H1 (cell line): ENCODE measurements around the gene ODAD3. TPM values are rescaled to one million over a fixed set of nuclear protein-coding genes. Genes with fewer than 3 reads are reported as not detected.
A peak's percentile ranks its signal among the peaks of the same experiment; 100 is the strongest.

Source experiments
- CTCF ChIA-PET: fragments of 300-600 bp; sonication (Branson Sonifier 250); formaldehyde crosslinking; loops from one replicate; lab custom pipeline; 2021; ENCODE audit not compliant: partially characterized antibody; lab: Charles Lee
- POLR2A ChIA-PET: fragments of 300-600 bp; sonication (Branson Sonifier 250); formaldehyde crosslinking; loops from one replicate; lab custom pipeline; 2021; ENCODE audit warnings: inconsistent platforms; ENCODE audit not compliant: partially characterized antibody; lab: Charles Lee
- DNase-seq, 2 experiments: peaks; one replicate each; pipeline versions ENCODE4 v3.0.0 to v3.0.0-alpha.2; 2010 to 2022; ENCODE audit warnings: low spot score in 2 of 2, low read depth in 1 of 2, mixed read lengths in 1 of 2
- FAIRE-seq: peaks from 2 replicates; lab custom pipeline; 2011; peaks lifted over from hg19 to GRCh38; lab: Jason Lieb, UNC
- H2AFZ ChIP-seq: 2 replicates; pipeline ENCODE4 v1.8.1; 2012; ENCODE audit warnings: low read length, inconsistent platforms
- H2AK5ac ChIP-seq: 2 replicates; pipeline ENCODE4 v1.6.1; 2013; ENCODE audit warnings: low read depth, low read length
- H2BK120ac ChIP-seq: replicated peaks from 2 replicates; pipeline ENCODE3; 2013; ENCODE audit warnings: low read depth, low read length, inconsistent platforms
- H2BK12ac ChIP-seq: 2 replicates; pipeline ENCODE4 v1.6.1; 2013; ENCODE audit warnings: low read depth, low read length
- H2BK15ac ChIP-seq: 2 replicates; pipeline ENCODE4 v1.6.1; 2013; ENCODE audit warnings: low read length
- H2BK20ac ChIP-seq: 2 replicates; pipeline ENCODE4 v1.6.1; 2013; ENCODE audit warnings: low read length
- H2BK5ac ChIP-seq: 2 replicates; pipeline ENCODE4 v1.6.1; 2013; ENCODE audit warnings: low read depth, low read length
- H3K14ac ChIP-seq: 2 replicates; pipeline ENCODE4 v1.6.1; 2013; ENCODE audit warnings: inconsistent platforms; ENCODE audit not compliant: insufficient read length
- H3K18ac ChIP-seq: 2 replicates; pipeline ENCODE4 v1.6.1; 2013; ENCODE audit warnings: low read length; ENCODE audit errors: extremely low read depth
- H3K23ac ChIP-seq: 2 replicates; pipeline ENCODE4 v1.6.1; 2013; ENCODE audit warnings: inconsistent platforms; ENCODE audit not compliant: insufficient read length
- H3K23me2 ChIP-seq: 2 replicates; pipeline ENCODE4 v1.6.1; 2013; ENCODE audit warnings: low read depth, low read length
- H3K27ac ChIP-seq: 2 replicates; pipeline ENCODE4 v1.6.1; 2011; ENCODE audit warnings: low read depth, low read length, inconsistent platforms
- H3K27me3 ChIP-seq, 4 experiments: replicated peaks in 1 of 4; 1 replicate in 1 of 4; 2 replicates in 3 of 4; pipeline versions ENCODE4 v1.6.1 to v1.8.1; 2011 to 2013; ENCODE audit warnings: low read length in 3 of 4, mild to moderate bottlenecking in 3 of 4, inconsistent platforms in 2 of 4, mixed read lengths in 2 of 4, moderate library complexity in 1 of 4; ENCODE audit not compliant: control insufficient read depth in 3 of 4, insufficient read depth in 3 of 4; ENCODE audit errors: extremely low read depth in 1 of 4
- H3K36me3 ChIP-seq, 4 experiments: 2 replicates each; pipeline versions ENCODE4 v1.6.1 to v1.8.1; 2011 to 2013; ENCODE audit warnings: mild to moderate bottlenecking in 4 of 4, low read length in 3 of 4, moderate library complexity in 2 of 4, control low read depth in 1 of 4, inconsistent platforms in 1 of 4; ENCODE audit not compliant: insufficient read depth in 4 of 4, control insufficient read depth in 2 of 4
- H3K4ac ChIP-seq: replicated peaks from 2 replicates; pipeline ENCODE3; 2013; ENCODE audit warnings: low read length, low read depth, mixed read lengths, inconsistent platforms; ENCODE audit not compliant: insufficient read length
- H3K4me1 ChIP-seq, 4 experiments: replicated peaks in 1 of 4; 1 replicate in 1 of 4; 2 replicates in 3 of 4; pipeline versions ENCODE4 v1.6.1 to v1.8.1; 2011 to 2013; ENCODE audit warnings: low read length in 3 of 4, inconsistent platforms in 2 of 4, mixed read lengths in 1 of 4; ENCODE audit not compliant: insufficient read depth in 4 of 4, control insufficient read depth in 3 of 4
- H3K4me2 ChIP-seq, 2 experiments: 2 replicates each; pipeline versions ENCODE4 v1.6.1 to v1.8.1; 2011 to 2013; ENCODE audit warnings: low read depth in 2 of 2, low read length in 2 of 2, control low read depth in 1 of 2, inconsistent platforms in 1 of 2, mild to moderate bottlenecking in 1 of 2; ENCODE audit not compliant: insufficient read depth in 1 of 2
- H3K4me3 ChIP-seq, 4 experiments: fragments of 200-600, 300-600 bp in 1 of 4; sonication (generic), shearing (Covaris generic), sonication (Bioruptor Twin) in 1 of 4; 2 replicates each; pipeline versions ENCODE4 v1.5.1 to v1.8.1; 2011 to 2016; ENCODE audit warnings: low read length in 4 of 4, low read depth in 3 of 4, control low read depth in 2 of 4, inconsistent platforms in 2 of 4, mild to moderate bottlenecking in 2 of 4, mixed read lengths in 1 of 4, moderate library complexity in 1 of 4; ENCODE audit not compliant: insufficient read depth in 2 of 4; ENCODE audit errors: extremely low read depth in 1 of 4
- H3K56ac ChIP-seq: replicated peaks from 2 replicates; pipeline ENCODE3; 2013; ENCODE audit warnings: low read depth, mild to moderate bottlenecking, mixed read lengths, low read length, inconsistent platforms; ENCODE audit not compliant: insufficient read length
- H3K79me1 ChIP-seq: 2 replicates; pipeline ENCODE4 v1.6.1; 2013; ENCODE audit warnings: low read depth, low read length, control low read depth
- H3K79me2 ChIP-seq, 2 experiments: 2 replicates each; pipeline versions ENCODE4 v1.6.1 to v1.8.1; 2012 to 2013; ENCODE audit warnings: low read length in 2 of 2, mild to moderate bottlenecking in 2 of 2, inconsistent platforms in 1 of 2; ENCODE audit not compliant: insufficient read depth in 2 of 2, control insufficient read depth in 1 of 2
- H3K9ac ChIP-seq, 4 experiments: replicated peaks in 1 of 4; 1 replicate in 1 of 4; 2 replicates in 3 of 4; pipeline versions ENCODE4 v1.6.1 to v1.8.1; 2011 to 2013; ENCODE audit warnings: low read depth in 3 of 4, low read length in 3 of 4, control low read depth in 2 of 4, mild to moderate bottlenecking in 2 of 4, moderate library complexity in 2 of 4, inconsistent platforms in 1 of 4; ENCODE audit errors: extremely low read depth in 1 of 4
- H3K9me3 ChIP-seq, 2 experiments: 2 replicates each; pipeline versions ENCODE4 v1.6.1 to v1.8.1; 2012 to 2013; ENCODE audit warnings: mild to moderate bottlenecking in 2 of 2, moderate library complexity in 2 of 2, control low read depth in 1 of 2, inconsistent platforms in 1 of 2, low read depth in 1 of 2, low read length in 1 of 2, mixed read lengths in 1 of 2; ENCODE audit not compliant: insufficient read depth in 2 of 2
- H4K20me1 ChIP-seq, 2 experiments: replicated peaks in 1 of 2; 2 replicates each; pipeline versions ENCODE3 to v1.8.1; 2011 to 2013; ENCODE audit warnings: inconsistent platforms in 2 of 2, low read length in 2 of 2, mild to moderate bottlenecking in 1 of 2; ENCODE audit not compliant: insufficient read depth in 2 of 2, control insufficient read depth in 1 of 2
- H4K5ac ChIP-seq: 2 replicates; pipeline ENCODE4 v1.6.1; 2013; ENCODE audit warnings: low read length, low read depth, mixed read lengths, inconsistent platforms; ENCODE audit not compliant: insufficient read length
- H4K8ac ChIP-seq: 2 replicates; pipeline ENCODE4 v1.8.0; 2013; ENCODE audit warnings: mild to moderate bottlenecking, moderate library complexity, low read length, inconsistent platforms; ENCODE audit not compliant: insufficient read depth; ENCODE audit errors: extremely low read depth
- H4K91ac ChIP-seq: replicated peaks from 2 replicates; pipeline ENCODE3; 2013; ENCODE audit warnings: low read length, mixed read lengths, inconsistent platforms; ENCODE audit not compliant: insufficient read length
- FOSL1 ChIP-seq: IDR thresholded peaks from 2 replicates; pipeline ENCODE4 v1.6.1; 2011; ENCODE audit warnings: mild to moderate bottlenecking, low read depth, low read length, moderate library complexity; ENCODE audit not compliant: insufficient read depth
- GABPA ChIP-seq: IDR thresholded peaks from 2 replicates; pipeline ENCODE4 v1.6.1; 2011; ENCODE audit warnings: mild to moderate bottlenecking, low read length, moderate library complexity, borderline replicate concordance; ENCODE audit not compliant: insufficient read depth
- HDAC6 ChIP-seq: IDR thresholded peaks from one replicate; pipeline ENCODE4 v1.7.1; 2012; ENCODE audit warnings: low read depth, mild to moderate bottlenecking, inconsistent platforms, low read length, moderate library complexity
- JUN ChIP-seq: IDR thresholded peaks from 2 replicates; pipeline ENCODE4 v1.6.1; 2011; ENCODE audit warnings: low read depth, mild to moderate bottlenecking, improper control_type of control experiment, low read length
- TCF12 ChIP-seq: IDR thresholded peaks from 2 replicates; pipeline ENCODE4 v1.6.1; 2011; ENCODE audit warnings: low read depth, mild to moderate bottlenecking, low read length
- YY1 ChIP-seq: IDR thresholded peaks from 2 replicates; pipeline ENCODE4 v1.6.1; 2011; ENCODE audit warnings: low read depth, mild to moderate bottlenecking, low read length
- WGBS, 2 experiments: shearing (Covaris generic) in 1 of 2; methylation state at CpG; one replicate each; pipeline versions ENCODE4 v1.1.6 to v1.1.7; 2013 to 2015; ENCODE audit warnings: low lambda C conversion rate in 2 of 2, mixed read lengths in 2 of 2, inconsistent platforms in 1 of 2, low coverage in 1 of 2, missing lambda C conversion rate in 1 of 2; ENCODE audit not compliant: insufficient replicate concordance in 2 of 2, insufficient coverage in 1 of 2, insufficient read length in 1 of 2; ENCODE audit errors: extremely low coverage in 1 of 2, missing lambda C conversion rate in 1 of 2; 5-methylcytosine and 5-hydroxymethylcytosine counted together
- polyA plus RNA-seq, 7 experiments: library from polyadenylated mRNA; depleted of rRNA in 3 of 7; stranded (reverse) in 5 of 7; unstranded in 2 of 7; fragments of >200 nt in 5 of 7; fragments of 200-250 nt in 2 of 7; gene quantifications; 1 replicate in 5 of 7; 2 replicates in 1 of 7; 4 replicates in 1 of 7; pipeline versions ENCODE4 v1.2.1 to v1.2.3, GENCODE V29; 2011 to 2013; ENCODE audit warnings: missing spikeins in 2 of 7, mixed read lengths in 2 of 7
- total RNA-seq: library from RNA; stranded (reverse); fragmentation: NEBNext Ultra II Directional; extraction: Animal tissue kit (Norgen Biotek cat#: 25700); gene quantifications from 2 replicates; pipeline ENCODE4 v1.2.1, GENCODE V29; 2021

The ODAD3 gene
- total and polyA plus RNA-seq, 2 of the 8 experiments (the other 6 are each of a cell fraction or from before 2014, with no cell fraction given): 2.1 to 2.2 TPM

DNA sequence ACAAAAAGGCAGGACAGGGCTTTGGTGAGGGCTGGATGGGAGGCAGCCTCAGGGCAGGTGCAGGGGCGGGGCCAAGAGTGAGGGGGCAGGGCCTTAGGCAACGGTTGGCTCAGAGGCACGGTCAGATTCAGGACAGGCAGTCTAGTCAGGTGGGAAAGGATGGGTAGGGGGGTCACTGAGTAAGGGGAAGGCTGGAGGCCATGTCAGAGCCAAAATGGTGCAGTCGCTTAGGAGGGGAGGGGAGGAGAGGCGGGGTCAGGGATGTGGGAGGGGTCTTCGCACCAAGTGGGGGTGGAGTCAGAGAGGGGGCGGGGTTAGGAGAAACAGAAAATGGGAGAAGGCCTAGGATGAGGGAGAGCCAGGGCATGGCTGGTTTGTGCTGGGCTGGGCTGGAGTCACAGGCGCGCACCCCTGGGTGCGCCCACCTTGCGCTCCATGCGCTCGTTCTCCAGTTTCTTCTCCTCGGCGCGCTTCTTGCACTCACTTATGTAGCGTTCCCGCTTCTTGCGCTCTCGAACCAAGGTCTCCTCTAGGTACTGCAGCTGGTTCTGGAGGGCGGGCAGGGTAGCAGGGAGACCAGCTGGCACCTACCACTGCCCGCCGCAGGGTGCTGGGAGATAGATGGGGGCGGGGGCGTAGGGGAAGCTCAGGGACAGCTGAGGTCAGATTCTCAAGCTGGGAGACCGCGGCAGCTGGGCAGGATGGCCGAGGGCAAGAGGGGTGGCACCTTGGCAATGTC lies 9.0 kb downstream of the ODAD3 start:
- FAIRE-seq (no peak), DNase-seq (peak in 1 of 2 experiments; percentile 85)
- H3K4ac ChIP-seq: no peak overlapping the region
- peaks cover 2 to 16% (median 13%) of the 10 kb centered on the region in 4 experiments for H3K27me3 ChIP-seq
- no peak overlapping the region for H2BK20ac ChIP-seq
- H4K5ac ChIP-seq: no peak overlapping the region
- no peak overlapping the region; the same call in 1 of the 2 replicates for H2BK12ac ChIP-seq
- H3K4me3 ChIP-seq: no peak overlapping the region
- peaks cover 0 to 13% (median 7%) of the 10 kb centered on the region in 4 experiments; a peak in 5 of 7 replicates for H3K4me1 ChIP-seq
- H4K91ac ChIP-seq: no peak overlapping the region
- H4K20me1 ChIP-seq: no peaks in the 10 kb centered on the region
- H3K9me3 ChIP-seq: no peaks in the 10 kb centered on the region
- no peak overlapping the region for H3K18ac ChIP-seq
- no peak overlapping the region for H3K9ac ChIP-seq
- no peaks in the 10 kb centered on the region for H3K79me2 ChIP-seq
- no peak overlapping the region for H2AK5ac ChIP-seq
- no peak overlapping the region for H3K27ac ChIP-seq
- H2AFZ ChIP-seq: no peak overlapping the region
- H2BK120ac ChIP-seq: no peak overlapping the region
- no peaks in the 10 kb centered on the region for H3K36me3 ChIP-seq
- ChIA-PET CTCF (interaction anchor here (0.9 to 2.5 kb wide), 4 partner anchors 9 to 56 kb away, joined by 3 to 12 read pairs (median 4); partner anchors contain the start of genes ODAD3 and PRKCSH), POLR2A (interaction anchor here (1.1 to 1.4 kb wide), 2 partner anchors 8 to 10 kb away, joined by 5 read pairs; partner anchors contain the start of genes ODAD3 and PRKCSH)
- peaks cover 14% of the 10 kb centered on the region for H3K23me2 ChIP-seq
- no peak overlapping the region for H3K14ac ChIP-seq
- 0 out of 2 replicates have a peak overlapping the region, but pooled peaks have one; percentile 88 for H2BK15ac ChIP-seq
- no peaks in the 10 kb centered on the region for H3K79me1 ChIP-seq
- peak overlapping the region; percentile 41; the same call in 1 of the 2 replicates for H4K8ac ChIP-seq
- no peak overlapping the region for H3K23ac ChIP-seq
- H3K56ac ChIP-seq: no peak overlapping the region
- 84% methylated on average over 23 of the region's 28 CpGs; no CpG with 5 or more reads in 1 of the 2 experiments for WGBS, 2 experiments
- no peak for TF ChIP-seq TCF12
- no peak for TF ChIP-seq FOSL1
- TF ChIP-seq YY1: no peak
- TF ChIP-seq GABPA: no peak
- TF ChIP-seq JUN: no peak
- TF ChIP-seq HDAC6: no peak
- peak overlapping the region; percentile 52; the same call in 1 of the 2 replicates for H2BK5ac ChIP-seq
- no peak overlapping the region for H3K4me2 ChIP-seq
